Measurements from ENCODE around the gene UNC13A. TPM values are rescaled to one million over a fixed set of nuclear protein-coding genes. Genes with fewer than 3 reads are reported as not detected.

The UNC13A gene
- total and polyA plus RNA-seq, 8 donors: under 0.01 to 2.2 (median 0.15) TPM; not detected in 1

GRCh38 chr19:17703824-17704463, 15.8 kb upstream of the UNC13A start:
- no peak overlapping the region for H3K27ac ChIP-seq
- peak; percentile 53 to 68 for DNase-seq
- intact Hi-C loops (cut with DNase I; ENCODE audit: low total_unique reads): loop anchor here (5.0 kb wide), 1 partner anchor 63 kb away; no protein-coding TSS in a partner anchor
- WGBS, 5 donors: 46 to 51% (median 47%) methylated on average over 10 to 11 of the region's 11 CpGs
- TF ChIP-seq CTCF (IDR thresholded peaks at IDR 0.05): peak in 5 of 7 experiments; percentile 59 to 90 (median 79)
- no peak for TF ChIP-seq EP300 (IDR thresholded peaks at IDR 0.05)
- H3K27me3 ChIP-seq: peaks cover 0 to 49% (median 2%) of the 10 kb centered on the region in 3 donors
- H3K4me1 ChIP-seq: no peaks in the 10 kb centered on the region
- no peaks in the 10 kb centered on the region for H3K9me3 ChIP-seq
- H3K4me3 ChIP-seq: no peak overlapping the region
- no peaks in the 10 kb centered on the region for H3K36me3 ChIP-seq

GRCh38 chr19:17695198-17695597, 7.0 kb upstream of the UNC13A start:
- no peaks in the 10 kb centered on the region for H3K9me3 ChIP-seq
- intact Hi-C loops (cut with DNase I; ENCODE audit: low total_unique reads): no loop called here
- WGBS, 5 donors: 68 to 85% (median 73%) methylated on average over 2 of the region's 2 CpGs
- H3K27ac ChIP-seq: no peak overlapping the region
- no peaks in the 10 kb centered on the region for H3K4me1 ChIP-seq
- H3K27me3 ChIP-seq: peaks cover 0 to 78% (median 26%) of the 10 kb centered on the region in 3 donors
- no peak for DNase-seq
- no peak for TF ChIP-seq CTCF (IDR thresholded peaks at IDR 0.05)
- no peak for TF ChIP-seq POLR2A (IDR thresholded peaks at IDR 0.05)
- TF ChIP-seq POLR2AphosphoS5 (IDR thresholded peaks at IDR 0.05): no peak
- no peak for TF ChIP-seq EP300 (IDR thresholded peaks at IDR 0.05)
- H3K4me3 ChIP-seq: no peak overlapping the region
- no peaks in the 10 kb centered on the region for H3K36me3 ChIP-seq

GRCh38 chr19:17692566-17692965, 4.4 kb upstream of the UNC13A start:
- H3K27me3 ChIP-seq: peaks cover 0 to 78% (median 34%) of the 10 kb centered on the region in 3 donors
- H3K27ac ChIP-seq: no peak overlapping the region
- no peaks in the 10 kb centered on the region for H3K9me3 ChIP-seq
- no peak overlapping the region for H3K4me3 ChIP-seq
- peaks cover 9 to 12% (median 10%) of the 10 kb centered on the region in 4 donors for H3K4me1 ChIP-seq
- intact Hi-C loops (cut with DNase I; ENCODE audit: low total_unique reads): no loop called here
- TF ChIP-seq POLR2A (IDR thresholded peaks at IDR 0.05) (no peak), CTCF (IDR thresholded peaks at IDR 0.05) (no peak), POLR2AphosphoS5 (IDR thresholded peaks at IDR 0.05) (no peak), EP300 (IDR thresholded peaks at IDR 0.05) (no peak)
- no peak for DNase-seq
- WGBS, 5 donors: 71 to 83% (median 76%) methylated on average over 4 of the region's 4 CpGs
- H3K36me3 ChIP-seq: no peaks in the 10 kb centered on the region

- intact Hi-C loops (cut with DNase I; ENCODE audit: low total_unique reads): no loop called here
- Histone ChIP-seq H3K4me3 (no peak overlapping the region), H3K36me3 (no peaks in the 10 kb centered on the region), H3K27me3 (peaks cover 3 to 84% (median 56%) of the 10 kb centered on the region in 3 donors), H3K9me3 (no peaks in the 10 kb centered on the region), H3K27ac (no peak overlapping the region), H3K4me1 (peaks cover 18 to 31% (median 29%) of the 10 kb centered on the region in 4 donors)
- WGBS, 5 donors: 61 to 66% (median 64%) methylated on average over 10 of the region's 10 CpGs
- DNase-seq: no peak
- TF ChIP-seq POLR2AphosphoS5 (IDR thresholded peaks at IDR 0.05) (no peak), CTCF (IDR thresholded peaks at IDR 0.05) (no peak), POLR2A (IDR thresholded peaks at IDR 0.05) (no peak), EP300 (IDR thresholded peaks at IDR 0.05) (no peak)
These were observed 870 bp upstream of the UNC13A start for GRCh38 chr19:17688853-17689595.

Measured in stomach (tissue), 9 donors.